Stimulated activated CD4-positive, alpha-beta T cell treated with anti-CD3 and anti-CD28 coated beads, Interleukin-12 subunit alpha, Interleukin-12 subunit beta, amount 100 ng/mL, for 48 hours (primary cell): Measurements from ENCODE around the gene BMPER.

ENCODE experiments used
- DNase-seq, 3 donors: peaks; one replicate each; pipeline ENCODE4 v3.0.0-alpha.2; 2020; ENCODE audit warnings: low read depth in 2 of 3, low spot score in 1 of 3

The BMPER gene

DNA sequence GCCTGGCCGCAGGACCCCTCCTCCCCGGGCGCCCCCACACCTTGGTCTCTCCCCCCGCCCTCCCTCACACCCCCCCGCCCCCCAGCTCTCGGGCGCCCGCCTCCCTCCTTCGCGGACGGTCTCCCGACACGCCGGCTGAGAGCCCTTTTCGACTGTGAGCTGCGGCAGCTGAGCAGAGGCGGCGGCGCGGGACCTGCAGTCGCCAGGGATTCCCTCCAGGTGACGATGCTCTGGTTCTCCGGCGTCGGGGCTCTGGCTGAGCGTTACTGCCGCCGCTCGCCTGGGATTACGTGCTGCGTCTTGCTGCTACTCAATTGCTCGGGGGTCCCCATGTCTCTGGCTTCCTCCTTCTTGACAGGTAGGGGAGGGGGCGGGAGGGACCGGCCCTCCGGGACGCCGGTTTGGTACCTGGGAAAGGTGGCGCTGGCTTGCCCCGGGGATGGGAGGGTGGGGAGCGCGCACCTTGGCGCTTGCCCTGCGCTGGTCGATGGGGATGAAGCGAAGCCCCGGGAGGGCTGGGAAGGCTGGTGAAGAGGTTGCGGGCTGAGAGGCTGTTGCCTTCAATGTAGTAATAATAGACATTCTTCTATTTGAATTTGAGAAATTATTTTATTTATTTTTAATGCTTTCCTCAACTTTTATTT lies at the start of gene BMPER:
Gene BMPER, plus strand, starts transcription at position 151 of the 644 bp plus-strand sequence. Its CDS starts 75 bp downstream, at position 226.
- DNase-seq = no peak

DNA sequence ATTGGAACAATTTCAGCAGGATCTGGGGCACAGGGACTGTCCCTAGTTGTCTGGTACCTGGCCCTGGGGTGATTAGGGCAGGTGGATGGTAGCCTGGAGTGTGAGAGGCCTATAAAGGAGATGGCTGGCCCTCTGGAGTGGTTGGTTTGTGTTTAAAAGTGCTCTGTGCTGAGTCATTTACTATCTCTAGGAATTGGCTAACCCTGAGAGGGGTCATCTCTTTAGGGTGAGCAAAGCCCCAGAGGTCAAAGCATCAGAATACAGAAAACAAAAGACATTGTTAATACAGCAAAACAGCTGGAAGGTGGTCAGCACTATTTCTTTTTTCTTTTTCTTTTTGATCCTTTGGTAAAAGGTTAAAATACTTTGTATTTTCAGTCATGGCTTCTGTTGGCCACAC lies 43.4 kb upstream of the BMPER start:
- no peak for DNase-seq

DNA sequence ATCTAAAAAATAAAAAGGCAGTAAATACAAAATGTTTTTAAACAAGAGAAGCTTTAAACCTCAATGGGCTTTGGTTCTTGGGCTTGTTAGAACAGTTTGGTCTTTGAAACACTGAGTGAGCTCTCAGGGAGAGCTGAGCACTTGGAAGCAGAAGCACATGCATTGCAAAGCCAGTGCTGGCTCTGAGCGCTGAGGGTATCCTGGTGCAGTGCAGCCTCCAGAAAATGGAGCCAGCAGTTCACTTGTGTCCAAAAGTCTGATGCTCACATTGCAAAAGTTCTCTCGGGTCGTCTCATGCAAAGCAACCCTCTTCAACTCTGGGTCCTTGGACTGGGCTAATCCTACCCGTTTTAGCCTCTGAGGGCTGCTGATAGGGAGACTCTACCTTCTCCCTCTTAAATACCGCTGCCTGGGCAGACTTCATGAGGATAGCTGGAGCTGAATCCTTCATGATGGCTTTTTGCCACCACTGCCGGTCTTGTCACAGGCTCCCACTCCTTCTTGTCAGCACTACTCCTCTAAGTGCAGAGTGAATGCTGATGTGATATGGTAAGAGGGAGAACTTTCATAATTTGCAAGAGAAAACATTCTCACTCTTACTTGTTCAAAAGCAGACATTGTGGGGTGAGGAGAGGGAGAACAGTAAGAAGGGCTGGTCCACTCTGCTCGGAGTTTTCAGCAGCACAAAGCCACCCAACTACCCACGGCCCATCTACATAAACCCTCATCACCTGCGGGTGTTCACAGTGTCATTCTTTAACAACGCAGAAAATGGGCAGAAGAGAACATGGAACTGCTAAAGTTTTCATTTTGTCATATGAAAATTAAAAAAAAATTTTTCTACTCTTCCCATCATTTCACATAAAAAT lies 42.2 kb upstream of the BMPER start:
- no peak for DNase-seq

DNA sequence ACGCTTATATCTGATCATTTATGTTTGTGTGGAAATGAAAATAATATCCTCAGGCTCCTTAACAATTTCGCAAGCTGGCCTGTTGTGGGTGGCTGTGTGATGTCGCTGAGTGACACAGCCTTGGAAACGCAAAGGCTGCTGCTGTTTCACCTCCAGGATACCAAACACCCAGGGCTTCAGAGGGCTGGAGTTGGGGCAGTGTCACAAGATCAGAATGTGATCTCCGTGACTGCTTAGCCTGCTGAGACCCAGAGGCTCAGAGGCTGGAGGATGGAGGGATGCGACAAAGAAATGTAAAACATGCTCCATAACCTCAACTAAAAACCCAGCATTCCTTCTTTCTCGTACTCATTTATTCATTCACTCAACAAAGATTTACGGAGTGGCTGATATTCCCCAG lies 37.2 kb upstream of the BMPER start:
- no peak for DNase-seq

DNA sequence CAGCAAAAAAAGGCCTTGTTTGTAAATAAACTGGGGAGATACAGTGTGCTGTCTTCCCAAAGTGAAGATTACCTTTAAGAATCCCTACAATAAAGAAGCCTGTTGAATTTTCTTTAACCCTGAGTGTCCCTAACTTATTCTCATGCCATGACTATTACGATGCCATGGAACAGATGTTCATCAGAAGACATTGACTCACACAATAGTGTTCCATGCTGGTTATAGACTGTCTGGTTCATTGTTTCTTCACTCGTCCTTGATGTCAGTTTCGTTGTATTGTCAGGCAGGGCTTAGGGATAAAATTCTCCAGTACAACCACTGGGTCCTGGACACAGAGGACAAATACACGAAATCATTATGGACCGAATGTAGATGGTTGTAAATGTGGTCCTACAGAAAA lies 36.2 kb upstream of the BMPER start:
- DNase-seq = no peak

DNA sequence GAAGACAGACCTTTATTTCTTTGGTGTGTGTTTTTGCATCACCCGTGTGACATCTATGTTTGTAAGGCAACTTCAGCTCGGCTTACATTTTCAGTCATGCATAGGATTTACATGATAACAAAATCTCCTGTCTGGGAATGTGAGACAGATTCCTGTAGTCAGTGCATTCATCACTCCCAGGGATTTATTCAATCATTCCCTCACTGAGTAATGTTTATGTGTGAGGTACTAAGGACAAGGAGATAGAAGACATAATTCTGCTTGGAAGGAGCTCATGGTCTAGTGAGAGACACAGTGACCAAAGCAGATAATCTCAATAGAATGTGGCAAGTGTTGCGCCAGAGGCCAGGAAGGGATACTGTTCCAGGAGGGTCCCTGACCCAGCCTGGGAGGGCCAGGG lies 35.2 kb upstream of the BMPER start:
- no peak for DNase-seq

DNA sequence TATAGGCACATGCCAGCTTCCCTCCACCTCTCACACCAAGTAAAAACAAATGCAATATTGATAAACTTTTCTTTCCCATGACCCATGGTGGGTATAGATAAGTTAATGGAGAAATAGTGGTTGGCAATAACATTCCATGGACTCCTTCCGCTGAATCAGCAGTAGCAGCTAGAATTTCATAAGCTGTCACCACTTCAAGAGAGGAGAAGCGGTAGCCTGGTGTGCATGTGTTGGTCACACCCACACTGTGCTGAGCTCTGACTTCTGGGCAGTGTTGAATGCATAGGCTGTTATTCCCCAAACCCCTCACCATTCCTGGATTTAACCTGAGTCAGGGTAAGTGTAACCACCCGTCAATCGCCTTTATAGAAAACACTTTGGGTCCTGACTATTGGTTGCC lies 32.5 kb upstream of the BMPER start:
- no peak for DNase-seq

DNA sequence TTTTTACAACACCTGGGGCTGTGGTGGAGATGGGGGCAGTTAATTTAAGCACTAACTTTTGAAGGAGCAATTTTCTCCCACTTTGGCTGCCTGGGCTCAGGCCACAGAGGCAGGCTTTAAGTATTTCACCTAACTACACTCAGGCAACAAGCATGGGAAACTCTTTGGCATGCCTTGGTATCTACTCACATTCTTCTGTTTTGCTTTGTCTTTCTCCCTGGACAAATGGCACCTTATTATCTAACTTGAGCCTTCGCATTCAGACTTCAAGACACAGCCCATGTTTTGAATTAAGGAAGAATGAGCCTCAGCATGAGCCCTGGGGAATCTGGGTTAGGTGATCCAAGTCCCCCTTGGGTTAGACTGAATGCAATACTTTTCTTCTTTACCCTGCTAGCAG lies 31.8 kb upstream of the BMPER start:
- no peak for DNase-seq

DNA sequence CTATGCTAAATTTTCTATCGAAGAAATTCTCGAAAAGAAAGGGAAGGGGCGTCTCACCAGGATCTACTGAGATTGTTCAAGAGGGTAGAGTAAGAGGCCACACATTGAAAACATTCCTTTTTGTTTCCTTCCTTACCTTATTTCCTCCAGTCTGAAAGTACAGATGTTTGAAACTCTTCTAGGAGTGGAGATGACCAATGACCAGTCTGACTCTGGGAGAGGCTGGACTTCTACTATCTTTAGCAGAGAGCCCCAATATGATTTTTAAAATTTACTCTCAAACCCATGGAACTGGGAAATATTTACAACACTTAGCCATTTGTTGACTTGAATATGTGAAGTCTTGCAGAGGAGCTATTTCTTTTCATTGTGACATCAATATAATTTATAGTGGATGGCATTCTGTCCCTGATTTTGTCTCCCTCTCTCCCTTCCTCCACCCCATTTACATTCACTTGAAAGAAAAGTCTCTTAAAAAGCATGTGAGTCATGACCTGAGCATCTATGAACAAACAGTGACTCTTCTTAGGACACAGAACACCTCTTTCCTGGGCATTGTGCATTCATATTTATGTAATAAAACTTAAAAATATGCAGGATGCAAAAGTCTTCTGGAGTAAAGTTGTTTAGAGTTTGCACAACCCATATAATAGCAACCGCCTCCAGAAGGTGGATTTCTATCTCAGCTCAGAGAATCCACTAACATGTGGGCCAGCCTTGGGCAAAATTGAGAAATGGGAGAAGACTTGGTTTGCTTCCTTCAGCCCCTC lies 31.2 kb upstream of the BMPER start:
- DNase-seq = no peak

DNA sequence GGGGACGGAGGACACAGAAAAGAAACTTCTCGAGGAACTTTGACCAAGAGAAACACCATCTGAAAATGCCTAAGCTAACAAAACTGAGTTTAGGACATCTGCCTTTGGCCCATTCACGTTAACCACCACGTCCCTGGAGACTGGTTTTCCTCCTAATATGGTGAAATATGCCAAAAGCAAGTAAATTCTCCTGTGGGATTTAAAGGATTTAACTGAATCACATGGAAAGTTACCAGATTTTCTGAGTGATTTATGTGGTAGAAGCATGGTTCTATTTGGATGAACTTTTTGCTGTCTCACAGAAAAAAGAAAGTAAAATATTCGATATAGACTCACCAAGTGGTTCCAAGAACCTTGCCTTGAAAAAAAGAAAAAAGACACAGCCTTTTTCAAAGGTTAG lies 30.4 kb upstream of the BMPER start:
- no peak for DNase-seq

DNA sequence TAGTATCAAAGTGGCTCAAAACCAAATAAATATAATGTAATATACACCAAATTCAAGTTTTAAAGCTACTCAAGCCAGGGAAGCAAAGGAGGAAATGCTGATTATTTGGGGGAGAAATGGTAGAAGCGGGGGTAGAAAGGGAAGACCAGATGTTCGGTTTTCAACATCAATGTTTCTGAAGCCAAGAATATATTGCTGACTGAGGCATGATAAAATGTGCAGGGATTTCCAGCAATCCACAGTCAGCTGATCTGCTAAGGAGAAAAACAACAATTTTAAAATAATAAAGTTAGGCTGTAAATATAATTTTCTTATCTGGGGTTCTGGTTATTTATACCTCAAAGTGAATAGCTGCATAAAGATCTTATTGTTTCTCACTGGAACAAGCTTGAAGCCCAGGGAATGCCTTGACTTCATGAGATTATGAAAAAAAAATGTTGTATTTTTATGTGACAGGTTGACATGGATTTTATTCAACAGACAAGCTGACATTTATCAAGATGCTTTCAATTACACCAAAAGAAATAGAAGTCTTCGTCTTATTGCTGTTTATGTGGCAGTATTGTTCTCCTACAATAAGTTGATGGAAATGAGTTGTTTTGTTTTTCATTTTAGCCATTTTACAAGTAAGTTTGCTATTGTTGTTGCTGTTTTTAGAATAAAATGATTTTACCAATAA lies 28.6 kb upstream of the BMPER start:
- no peak for DNase-seq

DNA sequence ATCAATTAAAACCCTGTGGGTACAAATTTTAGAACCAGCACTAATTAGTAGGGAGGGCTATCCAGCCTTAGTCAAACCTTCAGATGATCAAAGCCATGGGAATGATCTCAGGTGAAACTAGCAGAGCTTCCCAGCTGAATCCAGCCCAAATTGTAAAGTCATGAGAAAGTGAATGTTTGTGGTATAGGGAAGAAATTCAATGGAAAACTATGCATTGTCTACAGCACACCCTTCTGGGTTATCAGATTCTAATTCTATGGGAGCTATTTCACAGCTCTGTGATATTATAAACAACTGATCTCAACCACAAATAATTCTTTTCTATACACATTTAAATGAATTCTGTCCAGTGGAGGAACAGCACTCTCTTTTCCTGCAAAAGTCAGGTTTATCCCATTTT lies 24.6 kb upstream of the BMPER start:
- no peak for DNase-seq

DNA sequence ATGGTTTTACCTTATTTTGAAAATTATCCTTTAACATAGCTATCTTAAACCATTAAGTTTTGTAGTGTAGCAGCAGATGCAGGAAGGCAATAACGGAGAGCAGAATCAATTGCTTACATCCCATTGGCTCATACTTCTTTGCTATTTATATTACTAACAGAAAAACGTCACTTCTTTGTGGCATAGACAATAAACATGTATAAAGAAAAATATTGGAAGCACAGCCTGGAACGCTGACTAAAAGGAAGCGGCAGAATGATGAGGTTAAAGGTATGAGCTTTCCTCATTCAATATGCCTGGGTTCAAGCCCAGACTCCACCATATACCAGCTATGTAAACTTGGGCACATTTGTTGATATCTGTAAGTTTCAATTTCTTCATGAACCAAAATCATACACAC lies 24.0 kb upstream of the BMPER start:
- no peak for DNase-seq

DNA sequence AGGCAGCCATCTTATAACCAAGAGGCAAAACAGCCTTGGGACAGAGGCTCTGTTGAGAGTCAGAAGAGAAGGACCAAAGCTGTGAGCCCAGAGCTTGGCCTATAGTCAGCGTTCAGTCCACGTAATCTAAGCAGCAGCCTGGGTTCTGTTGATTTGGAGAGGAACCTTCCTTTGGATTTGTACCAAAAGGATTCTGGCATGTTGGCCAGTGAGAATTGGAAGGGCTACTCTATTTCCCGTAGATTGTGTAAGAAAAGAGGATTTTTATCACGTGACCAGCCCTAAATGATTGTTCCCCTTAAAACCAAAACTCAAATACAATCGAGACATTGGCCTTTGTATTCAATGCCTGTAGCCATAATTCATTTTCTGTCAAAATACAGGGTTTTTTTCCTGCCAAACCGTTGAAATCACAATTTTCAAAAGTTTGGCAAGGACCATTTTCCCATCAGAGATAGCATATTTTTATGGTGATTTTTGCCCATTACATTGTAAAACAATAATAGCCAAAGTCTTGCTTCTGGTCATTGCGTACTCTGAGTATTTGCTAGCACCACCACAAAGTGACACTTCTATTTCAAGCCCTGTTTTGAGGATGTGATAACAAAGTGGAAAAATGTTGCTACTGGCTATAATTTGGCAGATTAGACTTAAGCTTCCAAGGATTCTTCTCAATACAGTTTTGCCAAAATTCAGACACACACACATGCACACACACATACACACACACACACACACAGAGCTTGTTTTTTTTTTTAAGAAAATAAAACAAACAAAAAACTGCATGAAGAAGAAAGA lies 23.1 kb upstream of the BMPER start:
- no peak for DNase-seq

DNA sequence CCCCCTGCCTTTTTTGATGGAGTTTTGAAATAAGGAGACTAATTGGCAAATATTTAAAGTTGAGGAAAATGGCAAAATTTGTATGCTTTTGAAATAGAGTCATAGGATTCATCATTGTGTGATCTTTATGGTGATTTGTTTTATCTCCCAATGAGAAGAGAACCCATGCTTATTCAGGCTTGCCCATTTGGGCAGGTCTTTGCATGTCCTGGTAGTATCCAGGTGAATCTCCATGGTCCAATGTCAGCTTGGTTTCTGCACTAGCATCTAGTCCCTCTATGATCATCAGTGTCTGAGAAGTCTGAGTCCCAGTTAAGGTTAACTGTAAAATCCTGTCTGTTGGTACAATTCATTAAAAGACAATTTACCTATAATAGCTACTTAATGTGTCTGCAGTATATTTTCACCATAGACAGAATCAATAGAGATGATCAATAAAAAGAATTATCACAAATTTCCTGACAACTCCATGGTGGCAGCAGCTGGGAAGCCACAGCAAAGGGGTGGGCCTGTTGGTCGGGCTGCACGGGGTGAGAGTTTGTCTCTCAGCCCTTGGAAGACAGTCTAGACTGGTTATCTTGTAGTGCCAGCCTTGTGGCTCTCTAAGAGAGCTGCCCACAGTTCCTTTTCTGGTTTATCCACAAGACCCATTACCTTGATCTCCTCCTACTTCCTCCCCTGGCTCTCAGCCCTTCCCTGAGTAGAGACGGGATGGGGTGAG lies 22.2 kb upstream of the BMPER start:
- DNase-seq = no peak

DNA sequence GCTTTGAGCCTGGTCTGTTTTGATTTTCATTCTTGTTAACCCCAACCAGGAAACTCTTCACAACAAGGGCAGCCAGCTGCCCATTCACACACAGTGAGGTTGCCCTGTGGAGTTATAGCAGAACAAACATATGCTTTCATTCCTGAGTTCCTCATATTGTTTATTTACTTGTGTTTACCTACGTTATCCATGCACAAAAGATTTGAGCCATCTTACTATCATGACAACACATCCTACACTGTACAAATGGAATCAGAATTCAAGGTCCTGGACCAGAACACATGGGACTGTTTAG lies 21.7 kb upstream of the BMPER start:
- no peak for DNase-seq

DNA sequence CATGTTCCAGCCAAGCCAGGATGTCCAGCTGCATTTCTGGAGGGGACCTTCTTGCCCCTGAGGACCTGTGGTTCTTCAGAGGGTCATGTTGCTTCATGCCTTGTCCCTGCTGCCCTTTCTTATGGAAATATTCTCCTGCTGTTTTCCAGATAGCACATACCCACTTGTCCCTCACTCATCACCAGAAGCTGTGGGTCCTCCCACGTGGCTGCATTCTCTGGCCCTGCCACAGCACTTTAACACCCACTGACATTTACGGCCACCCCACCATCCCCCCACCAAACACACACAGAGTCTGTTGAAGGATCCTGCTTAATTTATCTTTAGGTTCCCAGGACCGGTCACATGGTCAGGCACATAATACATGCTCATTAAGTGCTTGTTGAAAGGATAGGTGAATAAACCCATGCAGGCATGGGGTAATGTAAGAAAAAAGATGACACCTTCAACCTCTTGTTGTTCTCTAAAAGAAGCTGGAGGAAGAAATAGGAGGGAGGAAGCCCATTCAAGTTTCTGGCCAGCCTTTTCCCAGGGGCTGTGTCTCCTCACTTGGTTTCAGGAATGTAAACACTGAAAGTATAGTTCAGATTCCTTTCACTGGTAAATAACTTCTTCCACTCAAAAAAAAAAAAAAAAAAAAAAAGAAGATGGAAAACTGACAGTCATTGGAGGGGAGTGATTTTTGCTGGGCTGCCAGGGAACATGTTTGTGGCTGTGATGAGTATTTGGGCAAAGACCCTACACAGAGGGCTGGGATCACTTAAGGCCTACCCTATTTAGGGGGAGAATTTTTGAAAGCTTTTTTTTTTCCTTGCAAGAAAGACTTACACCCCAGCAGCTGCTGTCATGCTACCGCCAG lies 19.8 kb upstream of the BMPER start:
- DNase-seq = no peak

DNA sequence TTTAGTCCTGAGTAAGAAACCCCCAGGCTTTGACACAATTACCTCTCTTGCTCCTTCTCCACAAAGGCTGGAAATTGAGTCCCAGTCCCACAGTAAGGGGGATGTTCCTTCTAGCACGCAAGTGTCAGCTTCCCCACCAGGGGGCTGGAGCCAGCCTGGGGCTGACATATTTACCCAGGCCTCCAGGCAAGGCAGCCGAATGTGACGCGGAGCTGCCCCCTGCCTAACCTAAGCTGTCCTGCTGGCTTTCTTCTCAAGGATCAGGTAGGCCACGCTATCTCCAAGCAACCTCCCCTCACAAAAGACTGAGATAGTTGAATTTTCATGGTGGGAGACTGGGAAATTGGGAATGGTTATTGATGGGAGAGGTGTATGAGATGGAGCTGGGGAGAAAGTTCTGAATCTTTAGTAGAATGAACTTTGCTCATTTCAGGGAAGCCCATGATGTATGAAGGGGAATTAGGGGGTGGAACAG lies 19.2 kb upstream of the BMPER start:
- no peak for DNase-seq
